Mesenchymal stem cell (in vitro differentiated cells and primary cell): ENCODE data around the gene DDX41.

Experiments
- DNase-seq: peaks from one replicate; pipeline ENCODE4 v3.0.0-alpha.2; 2013
- H2AFZ ChIP-seq: one replicate; pipeline ENCODE4 v1.6.1; 2013; ENCODE audit warnings: low read depth, mild to moderate bottlenecking, control low read depth, inconsistent platforms, low read length, moderate library complexity
- H2AK5ac ChIP-seq: 2 replicates; pipeline ENCODE4 v1.6.1; 2013; ENCODE audit warnings: low read length, moderate library complexity, mild to moderate bottlenecking, inconsistent platforms; ENCODE audit not compliant: severe bottlenecking
- H2BK120ac ChIP-seq: one replicate; pipeline ENCODE4 v1.6.1; 2013; ENCODE audit warnings: low read depth, mild to moderate bottlenecking, inconsistent platforms, low read length, moderate library complexity
- H2BK12ac ChIP-seq, 2 experiments: one replicate each; pipeline ENCODE4 v1.6.1; 2013; ENCODE audit warnings: inconsistent platforms in 2 of 2, low read length in 2 of 2, mild to moderate bottlenecking in 2 of 2, moderate library complexity in 2 of 2, control low read depth in 1 of 2
- H2BK15ac ChIP-seq: one replicate; pipeline ENCODE4 v1.6.1; 2013; ENCODE audit warnings: mild to moderate bottlenecking, low read depth, inconsistent platforms; ENCODE audit not compliant: poor library complexity, severe bottlenecking
- H2BK5ac ChIP-seq: 2 replicates; pipeline ENCODE4 v1.6.1; 2013; ENCODE audit warnings: low read depth, mild to moderate bottlenecking, low read length, control low read depth, inconsistent platforms; ENCODE audit not compliant: poor library complexity, severe bottlenecking
- H3K14ac ChIP-seq, 2 experiments: one replicate each; pipeline ENCODE4 v1.6.1; 2013; ENCODE audit warnings: inconsistent platforms in 2 of 2, low read length in 2 of 2, control low read depth in 1 of 2, mild to moderate bottlenecking in 1 of 2, moderate library complexity in 1 of 2
- H3K18ac ChIP-seq, 2 experiments: one replicate each; pipeline ENCODE4 v1.6.1; 2013; ENCODE audit warnings: inconsistent platforms in 2 of 2, low read length in 2 of 2, control low read depth in 1 of 2, low read depth in 1 of 2, mild to moderate bottlenecking in 1 of 2
- H3K23ac ChIP-seq, 2 experiments: one replicate each; pipeline ENCODE4 v1.6.1; 2013; ENCODE audit warnings: inconsistent platforms in 2 of 2, low read length in 2 of 2, mild to moderate bottlenecking in 2 of 2, moderate library complexity in 2 of 2, control low read depth in 1 of 2
- H3K27ac ChIP-seq: 2 replicates; pipeline ENCODE4 v1.5.1; 2013; ENCODE audit warnings: mild to moderate bottlenecking, moderate library complexity, low read length, control low read depth, inconsistent platforms; ENCODE audit not compliant: poor library complexity, severe bottlenecking
- H3K27me3 ChIP-seq, 2 experiments: 2 replicates each; pipeline versions ENCODE4 v1.6.1 to v1.7.0; 2013; ENCODE audit warnings: low read length in 2 of 2, mild to moderate bottlenecking in 2 of 2, moderate library complexity in 2 of 2, control low read depth in 1 of 2, inconsistent platforms in 1 of 2; ENCODE audit not compliant: control insufficient read depth in 1 of 2, insufficient read depth in 1 of 2
- H3K36me3 ChIP-seq, 2 experiments: 2 replicates each; pipeline versions ENCODE4 v1.6.1 to v1.7.0; 2013; ENCODE audit warnings: low read length in 2 of 2, control low read depth in 1 of 2, inconsistent platforms in 1 of 2, low read depth in 1 of 2, mild to moderate bottlenecking in 1 of 2; ENCODE audit not compliant: insufficient read depth in 2 of 2, control insufficient read depth in 1 of 2
- H3K4ac ChIP-seq, 2 experiments: one replicate each; pipeline ENCODE4 v1.6.1; 2013; ENCODE audit warnings: inconsistent platforms in 2 of 2, low read length in 2 of 2, mild to moderate bottlenecking in 2 of 2, moderate library complexity in 2 of 2, control low read depth in 1 of 2, low read depth in 1 of 2
- H3K4me1 ChIP-seq: 2 replicates; pipeline ENCODE4 v1.6.1; 2013; ENCODE audit warnings: low read depth, low read length, control low read depth; ENCODE audit not compliant: control insufficient read depth, insufficient read depth
- H3K4me2 ChIP-seq: 2 replicates; pipeline ENCODE4 v1.6.1; 2013; ENCODE audit warnings: low read length, mild to moderate bottlenecking, inconsistent platforms; ENCODE audit not compliant: poor library complexity, severe bottlenecking
- H3K4me3 ChIP-seq, 2 experiments: 2 replicates each; pipeline versions ENCODE4 v1.5.1 to v1.7.0; 2013; ENCODE audit warnings: low read length in 2 of 2, mild to moderate bottlenecking in 2 of 2, control low read depth in 1 of 2, low read depth in 1 of 2; ENCODE audit not compliant: insufficient read depth in 1 of 2
- H3K79me1 ChIP-seq: replicated peaks from 2 replicates; pipeline ENCODE4 v1.6.1; 2013; ENCODE audit warnings: mild to moderate bottlenecking, control low read depth, low read length, inconsistent platforms; ENCODE audit not compliant: poor library complexity, severe bottlenecking
- H3K9ac ChIP-seq: 2 replicates; pipeline ENCODE4 v1.7.0; 2013; ENCODE audit warnings: mild to moderate bottlenecking, low read length, moderate library complexity
- H3K9me3 ChIP-seq: 2 replicates; pipeline ENCODE4 v1.7.0; 2013; ENCODE audit warnings: mild to moderate bottlenecking, low read length; ENCODE audit not compliant: control insufficient read depth
- H4K8ac ChIP-seq: one replicate; pipeline ENCODE4 v1.6.1; 2013; ENCODE audit warnings: inconsistent platforms, mild to moderate bottlenecking, low read length, moderate library complexity
- H4K91ac ChIP-seq: one replicate; pipeline ENCODE4 v1.6.1; 2013; ENCODE audit warnings: mild to moderate bottlenecking, low read length, inconsistent platforms
- WGBS: methylation state at CpG from one replicate; pipeline ENCODE4 v1.1.7; 2013; ENCODE audit warnings: mixed read lengths; 5-methylcytosine and 5-hydroxymethylcytosine counted together

Gene DDX41

DNA sequence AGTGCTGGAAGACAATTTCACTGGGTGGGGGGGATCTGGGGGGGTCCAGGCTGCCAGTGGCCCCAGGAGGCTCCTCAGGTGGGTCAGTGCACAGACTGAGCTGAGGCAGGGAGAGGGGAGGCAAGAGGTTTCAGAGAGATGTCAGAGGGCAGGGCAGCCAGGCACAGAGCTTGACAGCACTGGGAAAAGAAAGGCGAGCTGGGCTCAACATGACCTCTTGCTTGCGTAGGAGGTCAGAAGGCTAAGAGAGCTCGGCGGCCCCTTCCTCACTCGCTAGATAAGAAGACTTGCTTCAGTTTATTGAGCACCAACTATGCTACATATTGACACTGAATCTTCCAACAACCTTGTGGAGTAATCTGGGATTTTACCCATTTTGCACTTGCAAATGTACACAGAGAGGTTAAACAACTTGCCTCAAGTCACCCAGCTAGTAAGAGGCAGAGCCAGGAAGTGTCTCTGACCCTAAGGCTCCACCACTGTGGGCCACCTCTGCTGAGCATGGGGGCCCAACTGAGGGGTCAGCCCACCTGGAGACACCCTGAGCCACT lies 22.9 kb downstream of the DDX41 start:
- Histone ChIP-seq H4K8ac (peak overlapping the region; percentile 5), H3K36me3 (peaks cover 56 to 64% of the 10 kb centered on the region in 2 experiments), H3K79me1 (peaks cover 8% of the 10 kb centered on the region), H3K4ac (peak overlapping the region; percentile 20 to 81), H2BK5ac (peak overlapping the region; percentile 49), H3K4me2 (peak overlapping the region; percentile 46), H3K9me3 (no peaks in the 10 kb centered on the region), H3K27ac (peak overlapping the region; percentile 99), H3K9ac (peak overlapping the region; percentile 94), H3K18ac (peak overlapping the region; percentile 82 to 83), H2BK15ac (no peak overlapping the region), H3K27me3 (no peaks in the 10 kb centered on the region), H2AK5ac (peak overlapping the region; percentile 90), H2BK12ac (peak overlapping the region in 1 of 2 experiments; percentile 45), H4K91ac (no peak overlapping the region), H3K4me3 (peak overlapping the region in 1 of 2 experiments; percentile 63), H3K4me1 (peaks cover 67% of the 10 kb centered on the region), H2BK120ac (peak overlapping the region; percentile 69), H2AFZ (no peak overlapping the region), H3K14ac (peak overlapping the region in 1 of 2 experiments; percentile 69), H3K23ac (no peak overlapping the region)
- 77% methylated on average over 5 of the region's 5 CpGs for WGBS
- no peak for DNase-seq

GRCh38 chr5:177492841-177493240 lies 23.9 kb downstream of the DDX41 start:
- DNase-seq: no peak
- peak overlapping the region; percentile 32 for H3K4me2 ChIP-seq
- peak overlapping the region; percentile 99 for H3K27ac ChIP-seq
- H3K9me3 ChIP-seq: no peaks in the 10 kb centered on the region
- H2BK5ac ChIP-seq: peak overlapping the region; percentile 51
- H2BK120ac ChIP-seq: no peak overlapping the region
- peak overlapping the region; percentile 94 for H3K9ac ChIP-seq
- no peaks in the 10 kb centered on the region for H3K27me3 ChIP-seq
- no peak overlapping the region for H3K4ac ChIP-seq
- H2AK5ac ChIP-seq: peak overlapping the region; percentile 32
- H4K8ac ChIP-seq: no peak overlapping the region
- no peak overlapping the region for H2BK12ac ChIP-seq
- peaks cover 2% of the 10 kb centered on the region for H3K79me1 ChIP-seq
- H2BK15ac ChIP-seq: no peak overlapping the region
- 94% methylated on average over 7 of the region's 7 CpGs for WGBS
- H3K23ac ChIP-seq: peak overlapping the region in 1 of 2 experiments; percentile 27
- no peak overlapping the region for H4K91ac ChIP-seq
- no peak overlapping the region for H2AFZ ChIP-seq
- peaks cover 66% of the 10 kb centered on the region for H3K4me1 ChIP-seq
- peak overlapping the region in 1 of 2 experiments; percentile 38 for H3K18ac ChIP-seq
- H3K4me3 ChIP-seq: no peak overlapping the region
- peaks cover 65 to 74% of the 10 kb centered on the region in 2 experiments for H3K36me3 ChIP-seq
- H3K14ac ChIP-seq: no peak overlapping the region

GRCh38 chr5:177491983-177492746 lies 24.6 kb downstream of the DDX41 start:
- Histone ChIP-seq H4K8ac (peak overlapping the region; percentile 52), H3K36me3 (peaks cover 72 to 81% of the 10 kb centered on the region in 2 experiments), H3K27me3 (no peaks in the 10 kb centered on the region), H2AFZ (no peak overlapping the region), H3K23ac (peak overlapping the region in 1 of 2 experiments; percentile 27), H3K27ac (peak overlapping the region; percentile 99), H3K79me1 (peaks cover 2% of the 10 kb centered on the region), H2BK12ac (peak overlapping the region in 1 of 2 experiments; percentile 24), H2AK5ac (peak overlapping the region; percentile 33), H2BK120ac (no peak overlapping the region), H3K9me3 (no peaks in the 10 kb centered on the region), H3K14ac (no peak overlapping the region), H2BK5ac (no peak overlapping the region), H3K4me1 (peaks cover 69% of the 10 kb centered on the region), H4K91ac (peak overlapping the region; percentile 52), H3K4me3 (no peak overlapping the region), H3K18ac (peak overlapping the region in 1 of 2 experiments; percentile 7), H3K4me2 (peak overlapping the region; percentile 8), H2BK15ac (no peak overlapping the region), H3K9ac (no peak overlapping the region), H3K4ac (no peak overlapping the region)
- DNase-seq: no peak
- 94% methylated on average over 52 of the region's 54 CpGs for WGBS

GRCh38 chr5:177491429-177491945 lies 25.3 kb downstream of the DDX41 start:
- H3K9me3 ChIP-seq: no peaks in the 10 kb centered on the region
- H4K91ac ChIP-seq: no peak overlapping the region
- no peak overlapping the region for H3K23ac ChIP-seq
- H3K27me3 ChIP-seq: no peaks in the 10 kb centered on the region
- WGBS: 46% methylated on average over 31 of the region's 43 CpGs
- H2BK120ac ChIP-seq: no peak overlapping the region
- H3K4me3 ChIP-seq: no peak overlapping the region
- H2BK15ac ChIP-seq: no peak overlapping the region
- H4K8ac ChIP-seq: peak overlapping the region; percentile 73
- H3K4me2 ChIP-seq: no peak overlapping the region
- H3K79me1 ChIP-seq: peaks cover 2% of the 10 kb centered on the region
- H3K9ac ChIP-seq: no peak overlapping the region
- H3K18ac ChIP-seq: peak overlapping the region in 1 of 2 experiments; percentile 74
- H3K14ac ChIP-seq: no peak overlapping the region
- no peak overlapping the region for H3K4ac ChIP-seq
- peaks cover 69% of the 10 kb centered on the region for H3K4me1 ChIP-seq
- H3K27ac ChIP-seq: peak overlapping the region; percentile 43
- H2BK12ac ChIP-seq: no peak overlapping the region
- H2BK5ac ChIP-seq: no peak overlapping the region
- peak; percentile 68 for DNase-seq
- no peak overlapping the region for H2AFZ ChIP-seq
- peaks cover 75 to 87% of the 10 kb centered on the region in 2 experiments for H3K36me3 ChIP-seq
- H2AK5ac ChIP-seq: peak overlapping the region; percentile 58
